Epithelial cell of prostate (primary cell): Measurements from ENCODE around the gene TMEM60.
A peak's percentile ranks its signal among the peaks of the same experiment; 100 is the strongest.
"Not testable (repeated sequence)": the region's sequence is repeated elsewhere in the genome, so short reads cannot be mapped to it uniquely, and the experiment has no call there.

Source experiments
- DNase-seq: peaks from one replicate; pipeline ENCODE4 v3.0.0-alpha.2; 2011; ENCODE audit warnings: low read depth, low spot score
- H3K27ac ChIP-seq: fragments of 450-650 bp; 2 replicates; pipeline ENCODE4 v1.5.1; 2017; ENCODE audit warnings: mild to moderate bottlenecking

TMEM60 gene, protein sequence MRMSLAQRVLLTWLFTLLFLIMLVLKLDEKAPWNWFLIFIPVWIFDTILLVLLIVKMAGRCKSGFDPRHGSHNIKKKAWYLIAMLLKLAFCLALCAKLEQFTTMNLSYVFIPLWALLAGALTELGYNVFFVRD

GRCh38 chr7:77798394-77799077, at the start of gene TMEM60, which contains the start of gene PHTF2:
TSS of gene TMEM60 (minus strand) at chr7:77798434. CDS start at chr7:77794373, 4,061 bp downstream.
TSS of gene PHTF2 (plus strand) at chr7:77798773.
- H3K27ac ChIP-seq = peak within 1 kb of the TSS; percentile 77
- DNase-seq = peak; percentile 99

GRCh38 chr7:77846317-77847092, 48.3 kb upstream of the TMEM60 start:
- H3K27ac ChIP-seq = no peak overlapping the region
- no peak for DNase-seq

- H3K27ac ChIP-seq = no peak overlapping the region
- DNase-seq = no peak
Measured at GRCh38 chr7:77843194-77843593, 45.0 kb upstream of the TMEM60 start.

DNA sequence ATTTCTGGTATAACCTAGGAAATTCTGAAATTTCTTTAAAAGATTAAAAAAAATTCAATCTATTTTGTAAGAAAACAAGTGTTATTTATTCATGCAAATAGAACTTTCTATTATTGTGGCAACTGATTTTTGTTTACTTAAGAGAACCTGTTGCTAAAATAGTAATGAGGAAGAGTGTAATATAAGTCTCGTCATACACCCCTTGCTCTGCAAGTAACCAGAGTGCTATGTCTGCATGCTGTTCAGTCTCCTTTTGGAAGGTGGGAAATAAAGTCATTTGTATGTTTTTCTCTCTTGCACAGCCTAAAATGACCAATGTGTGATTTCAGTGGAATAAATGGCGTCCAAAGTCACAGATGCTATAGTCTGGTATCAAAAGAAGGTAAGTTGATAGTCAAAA, 41.7 kb upstream of the TMEM60 start:
- no peak for DNase-seq
- no peak overlapping the region for H3K27ac ChIP-seq

GRCh38 chr7:77838929-77839491, 40.8 kb upstream of the TMEM60 start:
- no peak overlapping the region for H3K27ac ChIP-seq
- DNase-seq = no peak

DNA sequence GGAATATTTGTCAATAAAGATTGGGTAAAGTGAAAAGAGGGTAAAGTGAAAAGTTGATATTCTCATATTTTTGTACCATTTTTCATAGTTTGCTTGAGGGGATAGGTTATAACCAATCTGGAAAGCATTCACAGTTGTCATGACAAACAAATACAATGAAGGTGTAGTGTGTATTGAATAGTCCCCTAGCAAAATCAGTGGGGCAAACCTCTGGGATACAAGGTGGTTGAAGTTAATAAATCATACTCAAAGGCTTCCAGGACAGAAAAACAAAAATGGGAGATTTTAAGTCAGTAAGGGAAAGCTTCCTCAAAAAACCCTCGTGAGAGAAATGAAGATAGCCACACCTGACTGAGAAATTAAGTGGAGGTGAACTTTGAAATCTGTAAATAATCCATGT, 39.7 kb upstream of the TMEM60 start:
- no peak overlapping the region for H3K27ac ChIP-seq
- no peak for DNase-seq

DNA sequence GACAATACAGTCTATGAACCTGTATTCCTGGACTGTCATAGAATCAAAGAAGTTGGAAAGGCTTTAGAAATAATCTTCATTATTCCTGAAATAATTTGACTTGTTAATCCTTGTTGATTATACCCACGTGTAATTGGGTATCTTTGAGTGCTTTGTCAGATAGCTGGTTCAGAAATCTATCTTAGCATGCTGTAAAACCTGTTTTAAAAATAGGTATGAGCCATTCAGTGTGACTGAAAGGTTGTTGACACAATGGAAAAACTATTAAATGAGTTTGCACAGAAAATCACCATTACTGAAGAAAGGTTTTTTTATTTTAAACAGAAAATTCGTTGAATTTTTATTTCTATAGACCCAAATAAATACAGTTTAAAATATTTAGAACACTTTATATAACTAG, 39.0 kb upstream of the TMEM60 start:
- no peak overlapping the region for H3K27ac ChIP-seq
- no peak for DNase-seq

- not testable (repeated sequence) for H3K27ac ChIP-seq
Measured at GRCh38 chr7:77836425-77836824, 38.2 kb upstream of the TMEM60 start.

DNA sequence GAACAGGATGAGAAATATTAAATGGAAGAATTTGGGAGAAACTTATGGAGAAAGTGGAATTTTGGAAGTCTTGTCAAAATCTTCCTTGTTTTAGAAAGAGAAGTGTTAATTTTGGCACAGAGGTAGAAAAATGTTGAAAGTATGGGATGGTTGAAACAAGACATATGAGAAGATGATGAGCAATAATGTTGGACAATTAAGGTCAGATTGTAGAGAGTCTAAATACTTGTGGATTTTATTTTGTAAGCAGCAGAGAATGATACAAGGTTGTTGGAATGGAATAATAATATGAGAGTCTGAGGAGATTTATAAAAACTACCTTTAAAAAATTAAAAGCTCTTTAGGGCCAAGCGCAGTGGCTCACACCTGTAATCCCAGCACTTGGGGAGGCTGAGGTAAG, 34.9 kb upstream of the TMEM60 start:
- peak overlapping the region; percentile 86 for H3K27ac ChIP-seq
- no peak for DNase-seq

More at GRCh38 chr7:77836425-77836824, 38.2 kb upstream of the TMEM60 start:
- DNase-seq = not testable (repeated sequence)

DNA sequence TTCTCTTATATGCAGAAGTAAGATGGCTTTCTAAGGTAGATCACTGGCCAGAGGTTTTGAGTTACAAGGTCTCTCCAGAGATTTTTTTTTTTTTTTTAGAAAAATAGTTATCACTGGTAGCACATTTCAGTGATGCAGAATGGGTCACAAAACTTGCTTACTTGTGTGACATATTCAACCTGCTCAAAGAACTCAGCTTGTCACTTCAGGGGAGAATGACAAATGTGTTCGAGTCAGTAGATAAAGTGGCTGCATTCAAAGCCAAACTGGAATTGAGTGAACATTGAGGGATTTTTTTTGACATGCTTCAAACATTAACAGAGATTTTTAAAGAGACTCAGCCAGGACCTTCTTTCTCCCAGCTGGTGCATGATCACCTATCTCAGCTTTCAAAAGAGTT, 33.7 kb upstream of the TMEM60 start:
- H3K27ac ChIP-seq = no peak overlapping the region
- DNase-seq = no peak

DNA sequence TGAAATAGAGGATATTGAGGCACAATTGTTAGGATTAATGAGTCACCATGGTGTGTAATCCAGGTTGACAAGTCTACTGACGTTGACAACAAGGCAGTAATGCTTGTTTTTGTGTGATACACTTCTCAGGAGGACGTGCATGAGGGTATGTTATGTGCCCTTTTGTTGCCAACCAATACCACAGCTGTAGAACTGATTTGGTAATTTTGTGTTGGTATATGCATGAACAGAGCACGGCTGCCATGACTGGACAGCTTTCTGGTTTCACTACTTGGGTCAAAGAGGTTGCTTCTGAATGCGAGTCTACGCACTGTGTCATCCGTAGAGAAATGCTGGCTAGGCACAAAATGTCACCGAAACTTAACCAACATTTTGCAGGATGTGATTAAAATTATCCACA, 33.2 kb upstream of the TMEM60 start:
- DNase-seq = no peak
- no peak overlapping the region for H3K27ac ChIP-seq

- no peak for DNase-seq
Measured at GRCh38 chr7:77830649-77831355, 32.6 kb upstream of the TMEM60 start.

DNA sequence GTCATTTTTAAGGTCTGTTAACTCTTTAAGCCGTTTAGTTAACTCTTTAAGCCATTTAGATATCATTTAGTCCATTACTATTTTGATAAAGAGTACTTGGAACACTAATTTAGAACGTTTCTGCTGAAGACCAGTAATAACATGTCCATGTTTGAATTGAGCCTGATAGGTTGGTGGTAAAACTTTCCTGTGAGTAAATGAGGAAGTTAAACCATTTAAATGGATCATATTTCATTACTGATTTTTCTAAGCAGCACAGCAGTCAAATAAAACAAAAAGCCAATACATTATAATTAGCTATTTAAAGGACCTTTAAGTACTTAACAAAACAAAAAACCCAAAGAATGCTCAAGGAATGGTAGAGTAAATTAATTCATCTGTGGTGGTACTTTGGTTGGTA, 29.8 kb upstream of the TMEM60 start:
- DNase-seq = no peak
- H3K27ac ChIP-seq = peak overlapping the region; percentile 11

More at GRCh38 chr7:77830649-77831355, 32.6 kb upstream of the TMEM60 start:
- no peak overlapping the region for H3K27ac ChIP-seq

- H3K27ac ChIP-seq = no peak overlapping the region
- no peak for DNase-seq
Measured at GRCh38 chr7:77826300-77826699, 28.1 kb upstream of the TMEM60 start.

DNA sequence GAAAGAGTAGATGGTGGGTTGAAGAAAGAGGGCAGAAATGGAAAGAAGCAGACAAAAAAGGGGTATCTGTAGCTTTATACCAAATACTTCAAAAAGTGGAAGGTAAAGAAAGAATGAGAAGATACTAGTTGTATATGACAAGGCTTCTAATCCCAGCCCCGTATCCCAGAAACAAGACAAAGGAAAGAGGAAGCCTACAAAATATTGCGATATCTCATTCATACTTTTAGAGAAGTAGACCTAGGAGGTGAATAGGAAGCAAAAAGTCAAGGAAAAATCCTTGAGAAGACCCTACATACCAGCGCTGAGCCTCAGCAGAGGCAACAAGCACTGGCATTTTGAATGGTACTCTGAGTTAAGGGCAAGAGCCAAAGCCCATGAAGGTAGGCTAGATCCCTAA, 26.9 kb upstream of the TMEM60 start:
- no peak for DNase-seq
- H3K27ac ChIP-seq = no peak overlapping the region

GRCh38 chr7:77824636-77825035, 26.4 kb upstream of the TMEM60 start:
- DNase-seq = no peak
- no peak overlapping the region for H3K27ac ChIP-seq

DNA sequence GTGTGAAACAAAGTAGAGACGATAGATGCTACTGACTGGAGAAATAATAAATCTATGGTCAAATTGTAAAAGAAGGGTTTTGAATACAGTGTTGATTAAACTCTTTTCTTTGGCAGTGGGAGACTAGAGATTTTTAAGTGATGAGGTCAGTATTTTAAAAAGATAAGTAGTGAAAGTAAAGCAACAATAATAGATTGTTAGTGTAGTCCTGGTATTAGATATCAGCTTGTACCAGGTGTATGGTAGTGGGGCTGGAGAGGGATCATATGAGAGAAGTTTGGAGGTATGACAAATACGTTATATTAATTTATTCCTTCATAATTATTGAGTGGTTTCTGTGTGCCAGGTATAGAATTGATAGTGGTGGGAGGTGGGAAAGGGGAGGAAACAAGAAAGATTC, 25.6 kb upstream of the TMEM60 start:
- no peak for DNase-seq
- H3K27ac ChIP-seq = no peak overlapping the region

- no peak overlapping the region for H3K27ac ChIP-seq
- no peak for DNase-seq
Measured at GRCh38 chr7:77822269-77822668, 24.0 kb upstream of the TMEM60 start.

DNA sequence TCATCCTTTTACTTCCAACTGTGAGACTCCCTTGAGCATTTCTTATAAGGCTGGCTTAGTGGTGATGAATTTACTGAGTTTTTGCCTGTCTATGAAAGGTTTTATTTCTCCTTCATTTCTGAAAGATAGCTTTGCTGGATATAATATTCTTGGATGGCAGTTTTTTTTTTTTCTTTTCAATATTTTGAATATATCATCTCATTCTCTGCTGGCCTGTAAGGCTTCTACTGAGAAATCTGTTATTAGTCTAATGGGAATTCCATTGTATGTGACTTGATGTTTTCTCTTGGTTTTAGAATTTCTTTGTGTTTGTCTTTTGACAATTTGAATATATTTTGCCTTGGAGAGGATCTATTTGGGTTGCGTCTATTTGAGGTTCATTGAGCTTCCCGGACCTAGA, 22.7 kb upstream of the TMEM60 start:
- H3K27ac ChIP-seq = no peak overlapping the region
- no peak for DNase-seq

DNA sequence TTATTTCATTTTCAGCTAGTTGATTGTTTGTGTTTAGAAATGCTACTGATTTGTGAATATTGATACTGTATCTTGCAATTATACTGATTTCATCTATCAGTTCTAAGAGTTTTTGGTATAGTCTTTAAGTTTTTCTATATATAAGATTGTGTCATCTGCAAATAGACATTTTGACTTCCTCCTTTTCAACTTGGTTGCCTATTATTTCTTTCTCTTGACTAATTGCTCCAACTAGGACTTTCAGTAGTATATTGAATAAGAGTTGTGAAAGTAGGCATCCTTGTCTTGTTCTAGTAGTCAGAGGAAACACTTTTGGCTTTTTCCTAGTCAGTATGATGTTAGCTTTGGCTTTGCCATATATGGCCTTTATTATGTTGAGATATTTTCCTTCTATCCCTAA, 20.8 kb upstream of the TMEM60 start:
- DNase-seq = no peak
- H3K27ac ChIP-seq = no peak overlapping the region
